Endothelial cell of umbilical vein (primary cell): ENCODE data around the gene ASB2. TPM values are rescaled to one million over a fixed set of nuclear protein-coding genes. Genes with fewer than 3 reads are reported as not detected.

Source experiments
- BruUV-seq: library from RNA; stranded (reverse); fragments of 400-500 nt; replicated peaks from 2 replicates; lab custom pipeline; 2021; lab: Mats Ljungman, UMichigan
- CTCF ChIA-PET: fragments of 300-600, 350-600 bp; sonication (Branson Sonifier 250); formaldehyde crosslinking; loops from one replicate; lab custom pipeline; 2021; ENCODE audit warnings: antibody characterized with exemption, inconsistent platforms; lab: Charles Lee
- POLR2A ChIA-PET: fragments of 300-600, 350-600 bp; sonication (Branson Sonifier 250); formaldehyde crosslinking; loops from one replicate; lab custom pipeline; 2021; ENCODE audit warnings: antibody characterized with exemption, inconsistent platforms; lab: Charles Lee
- DNase-seq: peaks from one replicate; pipeline ENCODE4 v3.0.0-alpha.2; 2011; ENCODE audit warnings: low read depth, low spot score
- FAIRE-seq: peaks from 2 replicates; lab custom pipeline; 2011; peaks lifted over from hg19 to GRCh38; lab: Jason Lieb, UNC
- H2AFZ ChIP-seq: 2 replicates; pipeline ENCODE4 v1.6.0; 2012; ENCODE audit warnings: low read depth, low read length, control low read depth, inconsistent platforms
- H3K27ac ChIP-seq: 2 replicates; pipeline ENCODE4 v1.5.1; 2011; ENCODE audit warnings: low read depth, mild to moderate bottlenecking, control low read depth, low read length, moderate library complexity; ENCODE audit not compliant: insufficient read depth
- H3K27me3 ChIP-seq, 2 experiments: 2 replicates each; pipeline versions ENCODE4 v1.6.0 to v1.6.1; 2011; ENCODE audit warnings: low read length in 2 of 2, mixed read lengths in 1 of 2; ENCODE audit not compliant: control insufficient read depth in 2 of 2, insufficient read depth in 2 of 2
- H3K36me3 ChIP-seq, 2 experiments: 2 replicates in 1 of 2; 3 replicates in 1 of 2; pipeline ENCODE4 v1.5.1; 2011; ENCODE audit warnings: low read length in 2 of 2, mild to moderate bottlenecking in 1 of 2, moderate library complexity in 1 of 2; ENCODE audit not compliant: control insufficient read depth in 2 of 2, insufficient read depth in 2 of 2; ENCODE audit errors: extremely low read depth in 1 of 2
- H3K4me1 ChIP-seq: 3 replicates; pipeline ENCODE4 v1.5.1; 2011; ENCODE audit warnings: mild to moderate bottlenecking, low read length; ENCODE audit not compliant: control insufficient read depth, insufficient read depth; ENCODE audit errors: extremely low read depth
- H3K4me2 ChIP-seq: 2 replicates; pipeline ENCODE4 v1.6.1; 2011; ENCODE audit warnings: low read length, control low read depth, mixed read lengths; ENCODE audit not compliant: insufficient read depth
- H3K4me3 ChIP-seq, 3 experiments: fragments of 200-600 bp in 1 of 3; sonication (generic), shearing (Covaris generic) in 1 of 3; replicated peaks in 1 of 3; 2 replicates each; pipeline ENCODE4 v1.5.1; 2011 to 2016; ENCODE audit warnings: control low read depth in 3 of 3, low read length in 3 of 3, mild to moderate bottlenecking in 2 of 3, inconsistent platforms in 1 of 3, low read depth in 1 of 3, moderate library complexity in 1 of 3; ENCODE audit not compliant: insufficient read depth in 1 of 3
- H3K79me2 ChIP-seq: 2 replicates; pipeline ENCODE4 v1.6.0; 2012; ENCODE audit warnings: low read length, inconsistent platforms; ENCODE audit not compliant: control insufficient read depth, insufficient read depth
- H3K9ac ChIP-seq: replicated peaks from 2 replicates; pipeline ENCODE3; 2011; ENCODE audit warnings: low read length, control low read depth; ENCODE audit not compliant: insufficient read depth; ENCODE audit errors: extremely low read depth
- H3K9me1 ChIP-seq: replicated peaks from 3 replicates; pipeline ENCODE4 v1.6.0; 2011; ENCODE audit warnings: mild to moderate bottlenecking, low read length; ENCODE audit not compliant: control insufficient read depth, insufficient read depth; ENCODE audit errors: extremely low read depth
- H3K9me3 ChIP-seq: replicated peaks from 2 replicates; pipeline ENCODE4 v1.5.1; 2012; ENCODE audit warnings: low read length, inconsistent platforms; ENCODE audit not compliant: control insufficient read depth, insufficient read depth
- H4K20me1 ChIP-seq: replicated peaks from 2 replicates; pipeline ENCODE3; 2011; ENCODE audit warnings: mild to moderate bottlenecking, low read length; ENCODE audit not compliant: control insufficient read depth, insufficient read depth; ENCODE audit errors: extremely low read depth
- EZH2 ChIP-seq: IDR thresholded peaks from 2 replicates; pipeline ENCODE4 v1.6.1; 2012; ENCODE audit warnings: borderline replicate concordance, low read depth, mild to moderate bottlenecking, moderate library complexity, low read length, inconsistent platforms; ENCODE audit not compliant: severe bottlenecking
- GATA2 ChIP-seq: IDR thresholded peaks from 2 replicates; pipeline ENCODE4 v1.7.0; 2011; ENCODE audit warnings: low read depth, mild to moderate bottlenecking, moderate library complexity, mixed read lengths, low read length; ENCODE audit not compliant: insufficient read length, insufficient read depth
- JUN ChIP-seq: IDR thresholded peaks from 2 replicates; pipeline ENCODE4 v1.6.1; 2011; ENCODE audit warnings: borderline replicate concordance, low read depth; ENCODE audit not compliant: insufficient read length, insufficient read depth
- MYC ChIP-seq: IDR thresholded peaks from one replicate; pipeline ENCODE4 v1.6.1; 2011; ENCODE audit warnings: mild to moderate bottlenecking, low read depth, low read length
- POLR2AphosphoS5 ChIP-seq: IDR thresholded peaks from 2 replicates; pipeline ENCODE4 v1.6.1; 2012; ENCODE audit warnings: low read depth, mild to moderate bottlenecking, control low read depth, low read length, moderate library complexity; ENCODE audit not compliant: insufficient read depth
- dilution Hi-C: fragments of 300-500 bp; cut with MboI; formaldehyde crosslinking; loops from one replicate; pipeline ENCODE4 v1.15.0; 2019; ENCODE audit warnings: low sequenced_read_pairs; ENCODE audit not compliant: extremely low pct_ligation_motif_present
- intact Hi-C: fragments of 100-400 bp; cut with micrococcal nuclease; formaldehyde crosslinking; loops from one replicate; pipeline ENCODE4 v1.10.0; 2022
- polyA plus RNA-seq, 4 experiments: library from polyadenylated mRNA; depleted of rRNA in 3 of 4; stranded (reverse) in 3 of 4; unstranded in 1 of 4; fragments of >200 nt; gene quantifications; 2 replicates each; pipeline versions ENCODE4 v1.2.1 to v1.2.3, GENCODE V29; 2011 to 2012; ENCODE audit warnings: missing spikeins in 1 of 4
- total RNA-seq: library from RNA; stranded (reverse); gene quantifications from 2 replicates; pipeline ENCODE4 v1.2.3, GENCODE V29; 2021
- TF ChIP-seq, protein P1 (sequence below): IDR thresholded peaks from 2 replicates; pipeline ENCODE4 v1.6.1; 2011; ENCODE audit not compliant: insufficient read depth, insufficient read length

Gene ASB2
- total and polyA plus RNA-seq, 2 donors (not counting 3 experiments of a cell fraction or from before 2014, with no cell fraction given) = not detected

DNA sequence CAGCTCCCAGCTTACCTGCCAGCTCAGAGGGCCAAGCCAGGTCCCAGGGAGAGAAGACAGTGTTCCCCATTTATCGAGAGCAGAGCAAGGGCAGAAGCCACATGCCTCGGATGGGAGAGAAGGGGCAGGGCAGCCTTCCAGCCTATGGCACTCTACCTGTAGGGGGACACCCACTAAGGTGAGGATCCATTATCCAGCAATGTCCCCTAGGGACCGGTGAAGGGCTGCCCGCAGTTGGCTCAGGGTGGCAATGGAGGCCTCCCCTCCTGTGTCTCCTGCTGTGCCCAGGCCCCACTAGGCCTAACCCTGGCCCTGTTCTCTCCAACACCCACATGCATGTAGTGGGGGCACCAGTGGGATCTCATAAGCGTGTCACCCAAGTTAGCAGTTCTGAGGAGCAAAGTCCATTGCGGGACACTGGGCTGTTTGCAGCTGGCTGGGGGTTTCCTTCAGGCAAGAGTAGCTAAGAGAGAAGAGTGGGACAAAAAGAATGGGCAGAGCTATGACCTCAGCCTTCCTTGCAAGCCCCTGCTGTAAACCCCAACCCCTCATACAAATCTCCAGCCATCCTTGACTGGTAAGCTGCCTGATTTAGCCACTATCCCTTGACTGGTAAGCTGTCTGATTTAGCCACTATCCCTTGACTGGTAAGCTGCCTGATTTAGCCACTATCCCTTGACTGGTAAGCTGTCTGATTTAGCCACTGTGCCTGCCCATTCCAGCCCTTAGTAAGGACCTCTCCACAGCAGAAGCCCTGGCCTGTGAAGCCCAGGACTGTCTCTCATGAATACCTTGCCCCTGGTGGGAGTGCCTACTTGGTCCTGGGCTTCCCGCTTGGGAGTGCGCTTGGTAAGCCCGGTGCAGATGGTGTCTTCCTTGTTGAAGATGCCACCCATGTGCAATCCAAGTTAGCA, 5.2 kb upstream of the ASB2 start:
- dilution Hi-C loops (no loop called here), intact Hi-C loops (no loop called here)
- H3K4me2 ChIP-seq = no peak overlapping the region
- ChIA-PET POLR2A (no interaction called here), CTCF (interaction anchor here (1.1 to 4.3 kb wide), 2 partner anchors 9 to 41 kb away, joined by 3 to 37 read pairs; no protein-coding TSS in a partner anchor)
- H3K27ac ChIP-seq = no peak overlapping the region
- FAIRE-seq = no peak
- no peaks in the 10 kb centered on the region for H3K9me3 ChIP-seq
- H3K27me3 ChIP-seq = no peaks in the 10 kb centered on the region
- H3K9ac ChIP-seq = no peak overlapping the region
- no peak overlapping the region for H2AFZ ChIP-seq
- no peaks in the 10 kb centered on the region for H3K9me1 ChIP-seq
- H3K36me3 ChIP-seq = no peaks in the 10 kb centered on the region
- H3K4me3 ChIP-seq = no peak overlapping the region
- no peaks in the 10 kb centered on the region for H3K79me2 ChIP-seq
- H3K4me1 ChIP-seq = no peaks in the 10 kb centered on the region
- TF ChIP-seq MYC (no peak), POLR2AphosphoS5 (no peak), GATA2 (no peak), EZH2 (no peak), JUN (no peak)
- TF ChIP-seq, protein P1, sequence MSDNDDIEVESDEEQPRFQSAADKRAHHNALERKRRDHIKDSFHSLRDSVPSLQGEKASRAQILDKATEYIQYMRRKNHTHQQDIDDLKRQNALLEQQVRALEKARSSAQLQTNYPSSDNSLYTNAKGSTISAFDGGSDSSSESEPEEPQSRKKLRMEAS = no peak
- no peaks in the 10 kb centered on the region for H4K20me1 ChIP-seq
- BruUV-seq = no TSS peak
- DNase-seq = no peak
